SK-N-MC (cell line): ENCODE measurements around the gene MOSPD3.

Experiments used
- EZH2 ChIP-seq: fragments of 200-600 bp; sonication (generic); IDR thresholded peaks from one replicate; pipeline ENCODE4 v1.6.1; 2017; ENCODE audit warnings: antibody characterized with exemption
- POLR2AphosphoS5 ChIP-seq: IDR thresholded peaks from 2 replicates; pipeline ENCODE4 v1.6.1; 2012; ENCODE audit warnings: mild to moderate bottlenecking, low read depth, low read length, borderline replicate concordance

DNA sequence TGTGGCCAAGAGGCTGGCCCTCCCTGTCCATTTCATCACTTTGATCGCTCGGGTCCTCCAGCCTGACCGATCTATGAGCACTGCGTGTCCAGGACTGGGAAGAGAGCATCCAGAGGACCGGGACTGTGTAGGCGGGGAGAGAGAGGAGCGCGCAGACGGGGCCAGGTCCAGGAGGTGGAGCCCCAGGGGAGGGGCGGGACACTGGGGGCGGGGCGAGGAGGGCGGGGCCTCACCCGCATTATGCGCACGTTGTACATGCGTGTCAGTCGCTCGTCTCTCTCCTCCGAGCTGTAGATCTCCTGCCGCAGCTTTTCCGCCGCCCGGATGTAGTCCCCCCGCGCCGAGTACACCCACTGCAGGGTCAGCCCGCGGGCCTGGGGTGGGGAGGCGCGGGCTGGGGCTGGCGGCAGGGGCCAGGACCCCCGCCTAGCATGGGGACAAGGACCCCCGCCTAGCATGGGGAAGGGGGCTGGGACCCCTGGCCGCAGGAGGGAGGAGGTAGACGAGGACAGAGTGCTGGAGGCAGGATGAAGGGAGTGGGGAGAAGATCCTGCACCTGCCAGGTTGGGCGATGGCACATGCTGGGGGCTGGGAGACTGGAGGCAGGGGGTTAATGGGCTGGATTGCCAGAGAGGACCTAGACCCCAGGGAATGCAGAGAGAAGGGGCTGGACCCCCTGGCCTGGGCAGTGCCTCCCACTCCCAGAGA is 14.3 kb downstream of the MOSPD3 start:
- no peak for TF ChIP-seq EZH2
- TF ChIP-seq POLR2AphosphoS5, result peak; percentile 71; the same call in 1 of the 2 replicates
